DMS53 treated with DMSO at 0.1 percent for 48 hours (cell line): ENCODE measurements around the gene FGGY.

Experiments used
- DNase-seq: peaks from one replicate; lab custom pipeline; 2025; ENCODE audit not compliant: unreplicated experiment; lab: John Stamatoyannopoulos, UW

The FGGY gene

DNA sequence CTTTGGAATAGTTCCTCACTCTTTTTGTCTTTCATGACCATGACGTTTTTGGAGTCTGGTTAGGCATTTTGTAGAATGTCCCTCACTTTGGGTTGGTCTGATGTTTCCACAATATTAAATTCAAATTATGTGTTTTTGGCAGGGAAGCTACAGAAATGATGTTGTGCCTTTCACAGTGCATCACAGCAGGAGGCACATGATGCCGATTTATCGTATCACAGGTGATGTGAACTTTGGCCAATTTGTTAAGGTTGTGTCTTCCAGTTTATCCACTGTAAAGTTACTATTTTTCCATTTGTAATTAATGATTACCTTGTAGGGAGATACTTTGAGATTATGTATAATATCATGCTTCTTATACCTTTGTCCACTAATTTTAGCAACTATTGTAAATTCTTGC lies 114.3 kb downstream of the FGGY start:
- no peak for DNase-seq

DNA sequence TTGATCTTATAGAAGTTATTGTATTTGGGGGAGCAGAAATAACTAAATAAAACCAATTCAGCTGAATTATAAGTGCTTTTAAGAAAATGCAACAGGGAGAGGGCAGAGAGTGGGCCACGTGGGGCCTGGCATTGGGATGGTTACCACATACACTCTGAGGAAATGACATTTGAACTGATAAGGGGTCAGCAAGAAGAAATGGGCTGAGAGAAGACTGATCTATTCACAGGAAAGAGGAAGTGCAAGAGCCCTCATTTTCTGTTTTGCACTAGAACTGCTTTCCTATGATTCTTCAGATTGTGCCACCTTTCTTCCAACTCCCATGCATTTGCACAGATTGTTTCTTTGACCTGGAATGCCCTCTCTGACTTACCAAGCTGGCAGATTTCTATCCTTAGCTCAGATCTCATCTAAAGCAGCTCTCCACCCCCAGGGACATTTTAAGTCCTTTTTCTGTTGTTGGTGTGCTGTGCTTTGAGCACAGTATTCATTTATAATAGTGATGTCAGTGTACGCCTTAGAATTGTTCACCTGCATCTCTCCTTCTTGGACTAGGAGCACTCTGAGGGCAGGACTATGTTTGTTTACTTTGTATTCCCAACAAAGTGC lies 115.9 kb downstream of the FGGY start:
- DNase-seq: no peak

DNA sequence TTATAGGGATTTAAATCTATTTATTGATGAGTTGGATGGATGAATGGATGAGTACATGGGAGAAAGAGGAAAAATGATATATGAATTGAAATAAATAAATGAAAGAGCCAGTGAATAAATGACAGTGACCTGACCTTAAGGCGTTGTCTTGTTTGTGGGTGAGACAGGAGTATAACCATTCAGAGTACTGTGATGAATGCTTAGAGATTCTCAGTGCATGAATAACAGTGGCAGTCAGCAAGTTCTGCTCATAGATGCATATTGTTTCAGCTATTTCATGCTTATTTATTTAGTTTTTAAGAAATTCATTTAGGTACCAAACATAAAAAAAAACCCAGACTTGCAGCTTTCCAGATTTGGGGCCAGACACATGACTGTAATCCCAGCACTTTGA lies 116.4 kb downstream of the FGGY start:
- DNase-seq: no peak

DNA sequence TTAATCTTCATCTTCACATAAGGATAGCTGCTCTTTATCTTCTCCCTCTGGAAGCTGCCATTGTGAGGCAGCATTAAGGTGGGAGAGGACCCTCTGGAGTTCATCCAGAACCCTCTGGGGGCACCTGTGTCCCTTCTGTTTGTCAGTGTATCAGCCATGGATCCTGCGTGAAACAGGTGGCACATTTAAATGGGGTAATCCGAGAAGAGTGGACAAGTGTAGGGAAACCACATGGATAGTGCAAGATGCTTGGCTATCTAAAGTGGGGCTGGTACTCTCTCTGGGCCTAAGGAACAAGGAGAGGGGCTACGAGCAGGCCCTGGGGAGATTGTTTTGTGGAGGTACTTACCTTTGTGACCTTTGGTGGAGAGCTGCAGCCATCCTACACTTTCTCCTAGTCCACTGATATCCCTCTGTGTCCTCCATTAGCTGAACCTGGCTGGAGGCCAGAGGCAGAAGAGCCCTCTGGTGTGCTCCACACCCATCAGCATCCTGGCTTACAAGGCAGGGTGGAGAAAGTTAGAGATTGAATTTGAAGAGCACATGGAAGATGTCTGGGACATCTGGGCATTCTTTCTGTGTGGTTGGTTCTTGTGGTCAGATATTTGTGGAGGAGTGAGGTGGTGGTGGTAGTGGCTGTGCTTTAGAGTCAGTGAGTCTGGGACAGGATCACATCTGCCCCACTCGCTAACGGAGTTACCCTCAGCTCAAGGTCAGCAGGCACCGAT lies 117.7 kb downstream of the FGGY start:
- DNase-seq: no peak

DNA sequence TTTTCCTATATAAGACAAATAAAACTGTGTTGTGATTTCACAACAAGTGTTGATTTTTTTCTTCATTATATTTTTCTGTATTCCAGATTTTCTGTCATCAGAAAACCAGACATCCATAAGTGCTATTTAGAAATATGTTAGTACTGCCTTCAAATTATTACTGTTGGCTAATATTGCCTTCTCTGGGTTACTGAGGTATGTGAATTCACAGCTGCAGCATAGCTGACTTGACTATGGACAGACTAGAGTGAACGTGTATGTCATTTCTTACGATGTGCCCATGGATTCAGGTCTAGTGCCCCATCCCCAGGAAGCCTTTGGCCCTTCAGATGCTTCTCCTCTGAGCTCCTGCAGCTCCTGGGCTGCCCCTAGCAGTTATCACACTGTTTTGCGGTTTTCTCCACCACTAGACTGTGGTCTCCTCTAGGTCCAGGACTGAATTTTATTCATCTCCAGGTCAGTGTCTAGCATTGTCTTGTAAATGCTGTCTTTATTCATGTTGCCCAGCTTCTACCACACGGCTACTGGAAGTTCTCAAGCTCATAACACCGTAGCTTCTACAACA lies 118.5 kb downstream of the FGGY start:
- no peak for DNase-seq

DNA sequence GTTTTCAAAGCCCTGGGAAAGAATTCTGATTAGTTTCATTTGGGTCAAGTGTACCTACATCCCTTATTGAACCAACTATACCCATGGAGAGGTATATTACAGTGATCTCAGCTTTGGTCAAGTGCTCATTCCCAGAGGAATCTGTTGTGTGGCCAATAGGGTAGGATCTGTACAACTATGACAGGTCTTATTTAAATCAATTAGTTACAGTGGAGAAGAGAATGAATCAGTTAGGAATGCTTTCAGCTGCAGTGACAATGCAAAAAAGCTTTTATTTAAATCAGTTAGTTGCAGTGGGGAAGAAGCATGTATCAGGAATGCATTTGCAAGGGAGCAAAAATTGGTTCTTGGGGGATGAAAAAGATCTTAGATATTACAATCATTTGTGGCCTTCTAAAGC lies 119.0 kb downstream of the FGGY start:
- DNase-seq: no peak

DNA sequence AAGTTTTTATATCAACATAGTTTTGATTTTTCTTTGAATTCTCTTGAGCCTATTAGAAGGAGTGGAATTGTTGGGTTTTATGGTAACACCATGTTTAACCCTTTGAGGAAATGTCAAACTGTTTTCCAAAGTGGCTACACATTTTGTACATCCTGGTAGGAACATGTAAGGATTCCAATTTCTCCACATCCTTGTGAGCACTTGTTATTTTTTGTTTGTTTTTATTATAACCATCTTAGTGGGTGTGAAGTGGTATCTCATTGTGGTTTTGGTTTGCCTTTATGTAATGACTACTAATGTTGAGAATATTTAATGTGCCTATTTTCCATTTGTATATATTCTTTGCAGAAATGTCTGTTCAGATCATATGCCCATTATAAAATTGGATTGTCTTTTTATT lies 120.5 kb downstream of the FGGY start:
- no peak for DNase-seq

DNA sequence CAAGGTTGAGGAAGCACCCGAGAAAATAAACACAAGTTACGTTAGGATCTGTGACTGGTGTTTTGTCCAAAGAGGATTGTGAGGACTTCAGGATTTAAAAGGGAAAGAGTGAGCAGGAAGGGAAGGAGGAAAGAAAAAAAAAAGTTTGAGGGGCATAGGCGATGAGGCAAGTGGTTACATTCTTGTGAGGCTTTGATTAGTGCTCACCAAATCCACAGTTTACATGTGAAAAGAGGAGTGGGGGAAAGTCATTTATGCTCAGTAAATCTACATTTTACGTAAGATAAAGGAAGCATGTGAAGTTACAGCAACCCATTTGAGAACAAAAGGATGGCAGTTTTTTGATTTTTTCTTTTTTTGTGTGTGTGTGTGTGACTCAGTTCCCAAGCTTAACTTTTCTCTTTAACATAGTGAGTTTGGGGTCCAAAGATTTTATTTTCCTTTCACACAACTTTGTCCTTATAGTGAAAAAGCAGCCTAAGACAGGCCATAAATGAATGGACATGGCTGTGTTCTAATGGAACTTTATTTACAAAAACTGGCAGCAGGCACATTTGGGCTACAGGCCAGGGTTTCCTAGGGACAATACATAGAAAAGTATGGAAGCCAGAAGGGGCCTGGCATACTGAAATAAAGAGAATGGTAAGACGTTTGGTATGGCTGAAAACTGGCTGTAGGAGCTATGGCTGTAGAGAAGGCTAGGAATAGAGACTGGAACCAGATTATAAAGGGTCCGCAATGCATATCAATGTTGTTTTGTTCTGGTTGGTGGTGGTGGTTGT lies 121.7 kb downstream of the FGGY start:
- no peak for DNase-seq

DNA sequence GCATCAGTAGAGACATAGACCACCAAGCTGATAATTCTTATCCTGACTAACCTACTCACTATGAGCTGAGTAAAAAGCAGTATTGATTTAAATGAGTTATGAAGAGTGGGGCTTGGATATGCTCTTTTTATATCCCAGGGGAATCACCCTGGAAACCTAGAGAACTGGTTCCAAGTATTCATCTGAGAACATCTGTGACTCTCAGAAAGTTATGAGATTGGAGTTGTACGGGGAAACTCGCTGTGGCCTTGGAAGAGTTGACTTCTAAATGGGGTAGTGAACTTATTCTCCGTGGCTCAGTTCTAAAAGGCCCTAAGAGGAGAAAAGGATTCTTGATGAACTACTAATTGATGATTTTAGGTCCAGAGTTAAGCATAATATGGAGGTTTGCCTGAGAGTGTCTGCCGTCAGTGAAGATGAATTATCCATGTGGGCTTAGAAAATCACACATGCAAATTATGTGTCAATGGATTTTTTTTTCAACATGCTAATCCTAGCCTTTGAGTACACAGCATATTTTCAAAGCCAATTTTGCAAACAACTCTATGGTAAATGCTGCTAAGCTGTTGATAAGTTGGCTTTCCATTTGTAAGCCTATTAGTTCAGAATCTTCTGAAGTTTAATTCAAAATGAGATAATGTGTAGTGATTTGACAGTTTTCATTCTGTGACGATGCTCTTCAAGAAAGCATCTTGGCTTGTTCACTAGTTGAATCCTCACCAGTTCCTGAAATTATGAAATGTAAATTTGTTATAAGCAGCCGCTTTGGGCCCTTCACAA lies 122.7 kb downstream of the FGGY start:
- no peak for DNase-seq

DNA sequence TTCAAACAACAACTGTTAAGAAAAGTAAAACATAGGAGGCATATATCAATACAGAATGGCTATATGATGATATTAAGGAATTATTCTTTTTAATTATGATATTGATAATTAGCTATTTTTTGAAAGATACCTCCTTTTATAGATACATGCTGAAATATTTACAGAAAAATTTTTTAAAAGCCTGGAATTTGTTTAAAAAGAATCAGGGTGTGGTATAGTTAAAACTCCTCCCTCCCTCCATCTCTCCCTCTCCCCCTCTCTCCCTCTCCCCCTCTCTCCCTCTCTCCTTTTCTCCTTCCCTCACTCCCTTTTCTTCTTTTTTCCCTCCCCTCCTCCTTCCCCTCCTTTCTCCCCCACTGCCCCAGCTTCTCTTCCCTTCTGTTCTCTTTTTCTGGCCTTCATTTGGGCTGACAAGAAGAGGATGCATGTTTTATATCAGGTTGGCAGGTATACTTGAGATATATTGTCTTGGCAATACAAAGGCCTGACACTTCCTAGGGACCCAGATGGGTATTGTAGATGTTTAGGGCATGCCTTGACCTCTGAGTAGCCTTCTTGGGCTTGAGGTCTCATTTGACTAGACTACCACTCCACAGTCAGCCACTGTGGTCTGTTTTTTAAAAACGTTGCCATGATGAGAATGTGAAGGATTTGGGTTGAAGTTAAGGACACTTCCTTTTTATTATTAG lies 124.5 kb downstream of the FGGY start:
- no peak for DNase-seq

DNA sequence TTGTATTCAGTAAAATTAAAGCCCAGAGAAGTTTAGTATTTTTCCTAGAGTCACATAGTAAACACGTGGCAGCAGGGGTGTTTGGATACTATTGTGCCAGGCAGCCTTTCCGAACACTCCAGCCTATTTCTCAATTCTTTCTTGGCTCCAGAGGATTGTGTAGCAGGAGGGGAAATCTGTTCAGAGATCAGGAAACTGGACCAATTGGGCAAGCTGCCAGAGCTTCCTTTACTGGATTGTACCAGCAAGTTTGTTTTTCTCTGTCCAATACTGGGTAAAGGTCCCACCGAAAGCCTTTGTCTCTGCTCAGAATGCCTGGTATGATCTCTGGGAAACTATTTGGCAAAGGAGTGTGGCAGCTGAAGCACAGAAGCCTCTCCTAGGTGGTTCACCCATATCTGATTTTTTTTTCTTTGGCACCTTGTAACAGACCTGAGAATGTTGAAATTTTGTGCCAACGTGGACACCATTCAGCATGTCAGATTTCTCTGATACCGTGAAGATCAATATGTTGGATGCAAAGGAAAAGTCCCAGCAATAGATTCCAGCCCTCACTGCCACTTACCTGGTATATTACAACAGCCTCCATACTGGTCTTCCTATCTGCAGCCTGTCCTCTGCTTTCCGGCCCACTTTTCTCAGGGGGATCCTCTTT lies 126.2 kb downstream of the FGGY start:
- no peak for DNase-seq

DNA sequence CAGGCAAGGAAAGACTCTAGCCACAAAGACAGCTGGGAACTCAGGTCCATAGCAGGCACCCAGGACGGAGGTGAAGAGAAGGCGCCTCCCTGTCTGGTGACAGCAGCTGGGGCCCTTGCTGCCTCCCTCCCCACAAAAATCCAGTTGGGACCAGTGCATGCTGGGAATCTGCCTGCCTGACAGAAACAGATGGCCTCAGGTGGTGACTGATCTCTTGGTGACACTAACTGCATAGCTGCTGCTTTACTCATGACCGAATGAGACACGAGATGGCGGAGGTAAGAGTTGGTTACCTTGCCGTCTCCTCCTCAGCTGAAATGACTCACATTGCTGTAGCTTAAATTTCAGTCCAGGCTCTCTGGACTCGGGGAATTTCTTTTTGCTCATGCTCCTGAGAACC lies 130.3 kb downstream of the FGGY start:
- peak; percentile 81 for DNase-seq

DNA sequence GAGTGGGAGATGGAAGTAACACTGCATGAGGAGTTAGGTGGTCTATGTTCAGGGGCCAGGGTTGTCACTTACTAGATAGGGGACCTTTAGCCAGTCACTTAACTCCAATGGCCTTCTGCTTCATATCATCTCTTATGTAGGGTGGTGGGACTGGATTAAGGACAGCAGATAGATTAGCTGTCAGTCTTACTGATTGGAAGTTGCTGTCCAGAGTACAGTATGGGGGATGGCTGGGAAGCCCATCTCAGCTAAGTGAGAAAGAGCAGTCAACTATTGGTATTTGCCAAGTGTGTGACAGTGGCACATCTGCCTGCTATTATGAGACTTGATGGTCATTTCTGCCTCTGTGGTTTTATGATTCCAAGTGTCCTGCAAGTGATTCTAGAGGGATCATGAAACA lies 130.9 kb downstream of the FGGY start:
- DNase-seq: no peak

DNA sequence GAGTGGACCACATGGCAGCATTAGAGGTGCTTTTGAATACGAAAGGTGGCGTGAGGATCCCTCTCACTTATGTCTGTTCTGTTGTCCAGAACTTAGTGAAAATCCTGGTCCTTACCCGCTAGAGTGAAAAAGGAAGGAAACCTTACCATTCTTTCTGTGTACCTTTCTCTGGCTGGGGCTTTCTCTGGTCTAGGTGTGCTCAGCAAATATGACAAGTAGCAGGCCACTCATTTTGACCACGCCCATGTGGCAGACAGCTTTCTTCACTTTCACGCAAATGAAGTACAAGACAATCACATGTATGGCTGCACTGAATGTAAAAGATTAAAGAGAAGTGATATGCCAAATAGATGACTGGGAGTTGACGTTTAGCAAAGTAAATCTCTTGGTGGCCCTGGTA lies 131.9 kb downstream of the FGGY start:
- DNase-seq: no peak

DNA sequence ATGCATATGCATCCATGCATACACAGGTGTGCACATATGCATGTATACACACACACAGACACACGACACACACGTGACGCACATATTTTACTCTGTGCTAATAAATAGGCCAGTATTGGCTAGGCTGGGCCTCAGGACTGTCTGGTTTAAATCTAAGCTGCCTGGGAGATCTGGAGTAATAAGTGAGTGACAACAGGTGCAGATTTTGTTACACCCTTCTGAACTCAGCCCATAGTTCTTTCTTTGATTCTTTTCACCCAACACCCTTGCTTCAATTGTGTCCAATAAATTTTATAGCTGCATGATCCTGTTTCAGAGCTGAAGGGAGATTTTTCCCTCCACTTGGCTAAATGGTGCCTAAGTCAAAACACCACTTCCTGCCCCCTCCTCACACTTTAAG lies 132.8 kb downstream of the FGGY start:
- no peak for DNase-seq

DNA sequence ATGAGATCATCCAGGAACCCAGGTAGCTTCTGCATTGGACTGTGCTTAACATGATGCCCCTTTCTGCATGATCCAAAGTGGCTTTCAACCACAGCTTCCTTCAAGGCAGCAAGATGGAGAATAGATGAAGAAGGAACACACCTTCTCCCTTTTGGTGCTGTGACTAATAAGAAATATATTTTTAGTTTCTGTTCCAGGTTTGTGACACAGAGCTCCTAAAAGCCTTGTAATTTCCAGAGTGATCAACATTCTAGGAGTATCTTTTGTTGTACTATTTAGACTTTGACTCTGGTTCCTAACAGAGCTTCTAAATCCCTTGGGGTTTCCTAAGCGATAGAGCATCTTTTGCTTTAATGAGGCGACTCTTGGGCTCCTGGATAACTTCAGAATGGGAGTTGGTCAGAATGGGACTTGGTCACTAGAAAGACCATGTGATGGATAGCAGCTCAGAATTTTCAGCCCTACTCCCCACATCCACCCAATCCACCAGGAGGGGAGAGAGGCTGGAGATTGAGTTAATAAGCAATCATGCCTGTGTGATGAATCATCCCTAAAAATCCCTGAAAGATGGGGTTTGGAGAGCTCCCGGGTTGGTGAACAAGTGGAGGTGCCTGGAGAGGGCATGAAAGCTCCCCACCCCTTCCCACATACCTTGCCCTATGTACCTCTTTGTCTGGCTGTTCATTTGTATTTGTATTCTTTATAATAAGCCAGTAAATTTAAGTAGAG lies 134.8 kb downstream of the FGGY start:
- no peak for DNase-seq

DNA sequence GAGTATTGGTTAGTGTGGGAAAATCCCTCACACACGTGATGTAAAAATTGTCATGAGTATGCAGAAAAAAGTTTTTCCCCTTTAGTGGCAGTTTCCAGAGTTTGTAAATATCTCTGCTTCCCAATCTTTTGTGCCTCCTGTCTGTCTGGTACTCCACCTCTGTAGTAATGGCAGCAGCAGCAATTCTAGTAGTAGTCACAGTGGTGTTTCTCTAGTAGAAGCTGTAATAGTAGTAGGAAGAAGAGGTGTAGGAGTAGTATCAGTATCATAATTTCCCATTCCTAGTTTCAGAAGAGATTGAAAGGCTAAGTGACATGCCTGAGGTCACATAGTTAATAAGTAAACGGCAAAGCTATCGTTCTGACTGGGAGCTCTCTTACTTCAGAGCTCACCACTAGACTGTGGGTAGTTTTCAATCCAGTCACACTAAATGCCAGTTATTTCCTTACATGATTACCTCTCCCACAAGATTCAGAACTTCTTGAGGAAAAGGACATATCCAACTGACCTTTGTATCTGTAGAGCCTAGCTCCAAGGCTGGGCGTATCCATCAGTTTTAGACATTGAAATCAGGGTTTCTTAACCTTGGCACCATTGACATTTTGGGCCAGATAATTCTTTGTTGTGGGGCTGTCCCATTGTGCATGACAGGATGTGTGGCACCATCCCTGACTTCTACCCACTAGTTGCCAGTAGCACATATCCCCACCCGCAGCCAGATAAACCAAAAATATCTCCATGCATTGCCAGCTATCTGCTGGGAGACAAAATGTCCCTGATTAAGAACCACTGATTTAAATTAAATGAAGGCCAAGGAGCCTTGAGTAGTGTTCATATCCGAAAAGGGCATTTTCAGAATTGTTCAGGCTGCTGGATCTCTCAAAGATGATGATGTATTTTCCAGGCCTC lies 135.9 kb downstream of the FGGY start:
- DNase-seq: peak; percentile 77

DNA sequence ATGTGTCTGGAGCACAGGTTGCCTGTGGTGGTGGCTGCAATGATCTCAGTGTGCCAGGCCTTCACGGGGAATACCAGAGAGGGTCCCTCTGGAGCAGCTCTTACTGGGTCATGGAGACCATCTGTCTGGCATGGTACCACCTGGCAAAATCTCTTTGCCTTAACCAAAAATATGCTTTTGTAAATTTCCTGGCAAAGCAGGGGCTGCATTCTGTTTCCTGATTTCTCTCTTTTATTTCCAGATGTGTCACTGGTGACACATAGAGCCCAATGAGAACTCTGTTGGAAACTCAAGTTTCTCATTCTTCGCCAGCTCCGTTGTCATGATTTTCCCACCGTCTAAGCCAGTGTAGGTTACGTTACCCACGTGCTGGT lies 136.5 kb downstream of the FGGY start:
- DNase-seq: no peak
